ENCODE measurements around the gene GOLGA8M. TPM values are rescaled to one million over a fixed set of nuclear protein-coding genes. Genes with fewer than 3 reads are reported as not detected.
"Not testable (repeated sequence)": the region's sequence is repeated elsewhere in the genome, so short reads cannot be mapped to it uniquely, and the experiment has no call there.

Gene GOLGA8M

GRCh38 chr15:28655329-28656017 lies 56.7 kb downstream of the GOLGA8M start:
- not testable (repeated sequence) for H3K9ac ChIP-seq (ENCODE audit: low read depth, low read length, poor library complexity); H2AFZ ChIP-seq (ENCODE audit: low read length); H2AK5ac ChIP-seq (ENCODE audit: low read depth, low read length); H3K18ac ChIP-seq (ENCODE audit: low read length); H3K4me2 ChIP-seq (ENCODE audit: insufficient read depth, low read length, poor library complexity, severe bottlenecking); H2BK12ac ChIP-seq (ENCODE audit: low read length); H3K9me3 ChIP-seq (replicated peaks in 1 of 2; ENCODE audit: control insufficient read depth in 2 of 2, insufficient read depth in 1 of 2, low read depth in 1 of 2, low read length in 2 of 2); H3K27ac ChIP-seq (replicated peaks; ENCODE audit: low read length); H4K91ac ChIP-seq (ENCODE audit: low read depth, low read length, poor library complexity); H3K23ac ChIP-seq (ENCODE audit: low read depth, low read length, poor library complexity); DNase-seq (ENCODE audit: low spot score); H3K14ac ChIP-seq (ENCODE audit: low read length); H3K4me3 ChIP-seq (ENCODE audit: low read length in 2 of 2); H2BK5ac ChIP-seq (ENCODE audit: low read length); H3K79me1 ChIP-seq (ENCODE audit: low read depth, low read length); H3K27me3 ChIP-seq (ENCODE audit: control insufficient read depth in 3 of 3, insufficient read depth in 3 of 3, low read depth in 1 of 3, low read length in 3 of 3); H2BK15ac ChIP-seq (ENCODE audit: low read length); H3K36me3 ChIP-seq (replicated peaks in 1 of 2; ENCODE audit: control insufficient read depth in 2 of 2, insufficient read depth in 2 of 2, low read length in 2 of 2); H3K4me1 ChIP-seq (ENCODE audit: control insufficient read depth in 2 of 2, insufficient read depth in 1 of 2, low read depth in 1 of 2, low read length in 2 of 2); H3K4ac ChIP-seq (ENCODE audit: low read length); H2BK120ac ChIP-seq (ENCODE audit: low read depth, low read length); H4K8ac ChIP-seq (ENCODE audit: low read depth, low read length)
- WGBS, 2 donors (ENCODE audit: extremely low coverage in 2 of 2, insufficient read length in 2 of 2, insufficient replicate concordance in 1 of 2) = no CpG with 5 or more reads among the region's 30 CpGs

DNA sequence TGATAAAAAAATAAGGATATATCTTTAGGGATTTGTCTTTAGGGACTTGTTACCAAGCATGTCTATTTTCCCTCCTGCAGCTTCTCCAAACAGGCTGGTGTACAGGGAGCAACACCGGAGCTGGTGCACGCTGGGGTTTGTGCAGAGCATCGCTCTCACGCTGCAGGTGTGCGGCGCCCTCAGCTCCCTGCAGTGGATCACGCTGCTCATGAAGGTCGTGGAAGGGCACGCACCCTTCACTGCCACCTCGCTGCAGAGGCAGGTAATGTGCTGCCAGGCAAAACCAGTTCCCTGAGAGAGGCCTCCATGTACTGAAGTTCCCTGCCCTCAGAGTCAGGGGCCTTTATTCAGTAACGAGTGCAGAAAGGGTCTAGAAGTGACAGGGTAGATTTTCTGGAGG lies 58.0 kb downstream of the GOLGA8M start:
- no CpG with 5 or more reads among the region's 11 CpGs for WGBS, 2 donors (ENCODE audit: extremely low coverage in 2 of 2, insufficient read length in 2 of 2, insufficient replicate concordance in 1 of 2)
- H3K36me3 ChIP-seq (replicated peaks in 1 of 2; ENCODE audit: control insufficient read depth in 2 of 2, insufficient read depth in 2 of 2, low read length in 2 of 2); DNase-seq (ENCODE audit: low spot score); H3K18ac ChIP-seq (ENCODE audit: low read length); H3K27ac ChIP-seq (replicated peaks; ENCODE audit: low read length); H4K91ac ChIP-seq (ENCODE audit: low read depth, low read length, poor library complexity); H2BK120ac ChIP-seq (ENCODE audit: low read depth, low read length); H3K23ac ChIP-seq (ENCODE audit: low read depth, low read length, poor library complexity); H3K4ac ChIP-seq (ENCODE audit: low read length); H3K14ac ChIP-seq (ENCODE audit: low read length); H4K8ac ChIP-seq (ENCODE audit: low read depth, low read length); H2BK15ac ChIP-seq (ENCODE audit: low read length); H3K9ac ChIP-seq (ENCODE audit: low read depth, low read length, poor library complexity); H2AFZ ChIP-seq (ENCODE audit: low read length); H2AK5ac ChIP-seq (ENCODE audit: low read depth, low read length); H3K4me2 ChIP-seq (ENCODE audit: insufficient read depth, low read length, poor library complexity, severe bottlenecking); H3K27me3 ChIP-seq (ENCODE audit: control insufficient read depth in 3 of 3, insufficient read depth in 3 of 3, low read depth in 1 of 3, low read length in 3 of 3); H3K9me3 ChIP-seq (replicated peaks in 1 of 2; ENCODE audit: control insufficient read depth in 2 of 2, insufficient read depth in 1 of 2, low read depth in 1 of 2, low read length in 2 of 2); H3K4me1 ChIP-seq (ENCODE audit: control insufficient read depth in 2 of 2, insufficient read depth in 1 of 2, low read depth in 1 of 2, low read length in 2 of 2); H2BK12ac ChIP-seq (ENCODE audit: low read length); H2BK5ac ChIP-seq (ENCODE audit: low read length); H3K79me1 ChIP-seq (ENCODE audit: low read depth, low read length); H3K4me3 ChIP-seq (ENCODE audit: low read length in 2 of 2): not testable (repeated sequence)

DNA sequence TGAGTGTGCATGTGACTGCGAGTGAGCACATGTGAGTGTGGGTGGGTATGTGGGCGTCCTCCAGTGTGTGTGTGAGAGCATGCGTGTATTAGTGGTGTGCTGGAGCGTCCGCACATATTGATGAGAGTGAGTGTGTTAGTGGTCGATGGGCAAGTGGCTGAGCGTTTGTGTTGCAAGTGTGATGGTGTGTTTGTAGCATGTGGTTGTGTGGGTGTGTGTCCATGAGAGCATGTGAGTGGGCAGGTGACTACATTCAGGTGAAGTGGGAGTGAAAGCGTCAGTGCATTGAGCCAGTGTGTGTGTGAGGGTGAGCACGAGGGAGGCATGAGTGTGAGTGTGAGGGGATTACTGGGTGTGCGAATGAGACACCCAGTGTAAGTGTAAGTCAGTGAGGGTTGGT lies 59.7 kb downstream of the GOLGA8M start:
- DNase-seq (ENCODE audit: low spot score); H4K91ac ChIP-seq (ENCODE audit: low read depth, low read length, poor library complexity); H3K23ac ChIP-seq (ENCODE audit: low read depth, low read length, poor library complexity); H2BK5ac ChIP-seq (ENCODE audit: low read length); H3K4me3 ChIP-seq (ENCODE audit: low read length in 2 of 2); H3K27me3 ChIP-seq (ENCODE audit: control insufficient read depth in 3 of 3, insufficient read depth in 3 of 3, low read depth in 1 of 3, low read length in 3 of 3); H2AK5ac ChIP-seq (ENCODE audit: low read depth, low read length); H3K9me3 ChIP-seq (replicated peaks in 1 of 2; ENCODE audit: control insufficient read depth in 2 of 2, insufficient read depth in 1 of 2, low read depth in 1 of 2, low read length in 2 of 2); H3K4me1 ChIP-seq (ENCODE audit: control insufficient read depth in 2 of 2, insufficient read depth in 1 of 2, low read depth in 1 of 2, low read length in 2 of 2); H3K4ac ChIP-seq (ENCODE audit: low read length); H3K27ac ChIP-seq (replicated peaks; ENCODE audit: low read length); H3K4me2 ChIP-seq (ENCODE audit: insufficient read depth, low read length, poor library complexity, severe bottlenecking); H2BK15ac ChIP-seq (ENCODE audit: low read length); H4K8ac ChIP-seq (ENCODE audit: low read depth, low read length); H3K79me1 ChIP-seq (ENCODE audit: low read depth, low read length); H2BK120ac ChIP-seq (ENCODE audit: low read depth, low read length); H3K36me3 ChIP-seq (replicated peaks in 1 of 2; ENCODE audit: control insufficient read depth in 2 of 2, insufficient read depth in 2 of 2, low read length in 2 of 2); H3K9ac ChIP-seq (ENCODE audit: low read depth, low read length, poor library complexity); H3K14ac ChIP-seq (ENCODE audit: low read length); H3K18ac ChIP-seq (ENCODE audit: low read length); H2BK12ac ChIP-seq (ENCODE audit: low read length); H2AFZ ChIP-seq (ENCODE audit: low read length): not testable (repeated sequence)
- WGBS, 2 donors (ENCODE audit: extremely low coverage in 2 of 2, insufficient read length in 2 of 2, insufficient replicate concordance in 1 of 2) = no CpG with 5 or more reads among the region's 10 CpGs

Small RNAs within 50 kb of the gene (small RNA-seq; reads per million reads assigned to genes)
- gene RN7SL719P (ENCODE audit: insufficient read depth) = not detected
